HUES64 (cell line): ENCODE data around the gene TSPAN13.
"Not testable (repeated sequence)": the region's sequence is repeated elsewhere in the genome, so short reads cannot be mapped to it uniquely, and the experiment has no call there.

ENCODE experiments used
- H3K27ac ChIP-seq: 2 replicates; pipeline ENCODE4 v1.7.0; 2013; ENCODE audit warnings: low read depth, low read length, inconsistent platforms
- H3K27me3 ChIP-seq: 2 replicates; pipeline ENCODE4 v1.6.1; 2013; ENCODE audit warnings: mild to moderate bottlenecking, low read length; ENCODE audit not compliant: insufficient read depth
- H3K36me3 ChIP-seq: 2 replicates; pipeline ENCODE4 v1.6.1; 2013; ENCODE audit warnings: mild to moderate bottlenecking, low read length; ENCODE audit not compliant: insufficient read depth
- H3K4me1 ChIP-seq: 2 replicates; pipeline ENCODE4 v1.6.1; 2013; ENCODE audit warnings: mild to moderate bottlenecking, low read length, moderate library complexity; ENCODE audit not compliant: insufficient read depth
- H3K4me3 ChIP-seq: 2 replicates; pipeline ENCODE4 v1.5.1; 2013; ENCODE audit warnings: mild to moderate bottlenecking, low read length, moderate library complexity
- H3K9ac ChIP-seq: 2 replicates; pipeline ENCODE4 v1.6.1; 2013; ENCODE audit warnings: mild to moderate bottlenecking, low read depth, low read length
- H3K9me3 ChIP-seq: 2 replicates; pipeline ENCODE4 v1.6.1; 2013; ENCODE audit warnings: low read depth, low read length; ENCODE audit not compliant: insufficient read depth
- WGBS: fragments of 150-250, 120-280 bp; methylation state at CpG from one replicate; pipeline ENCODE4 v1.1.7; 2013; ENCODE audit warnings: missing lambda C conversion rate; 5-methylcytosine and 5-hydroxymethylcytosine counted together

TSPAN13 gene

DNA sequence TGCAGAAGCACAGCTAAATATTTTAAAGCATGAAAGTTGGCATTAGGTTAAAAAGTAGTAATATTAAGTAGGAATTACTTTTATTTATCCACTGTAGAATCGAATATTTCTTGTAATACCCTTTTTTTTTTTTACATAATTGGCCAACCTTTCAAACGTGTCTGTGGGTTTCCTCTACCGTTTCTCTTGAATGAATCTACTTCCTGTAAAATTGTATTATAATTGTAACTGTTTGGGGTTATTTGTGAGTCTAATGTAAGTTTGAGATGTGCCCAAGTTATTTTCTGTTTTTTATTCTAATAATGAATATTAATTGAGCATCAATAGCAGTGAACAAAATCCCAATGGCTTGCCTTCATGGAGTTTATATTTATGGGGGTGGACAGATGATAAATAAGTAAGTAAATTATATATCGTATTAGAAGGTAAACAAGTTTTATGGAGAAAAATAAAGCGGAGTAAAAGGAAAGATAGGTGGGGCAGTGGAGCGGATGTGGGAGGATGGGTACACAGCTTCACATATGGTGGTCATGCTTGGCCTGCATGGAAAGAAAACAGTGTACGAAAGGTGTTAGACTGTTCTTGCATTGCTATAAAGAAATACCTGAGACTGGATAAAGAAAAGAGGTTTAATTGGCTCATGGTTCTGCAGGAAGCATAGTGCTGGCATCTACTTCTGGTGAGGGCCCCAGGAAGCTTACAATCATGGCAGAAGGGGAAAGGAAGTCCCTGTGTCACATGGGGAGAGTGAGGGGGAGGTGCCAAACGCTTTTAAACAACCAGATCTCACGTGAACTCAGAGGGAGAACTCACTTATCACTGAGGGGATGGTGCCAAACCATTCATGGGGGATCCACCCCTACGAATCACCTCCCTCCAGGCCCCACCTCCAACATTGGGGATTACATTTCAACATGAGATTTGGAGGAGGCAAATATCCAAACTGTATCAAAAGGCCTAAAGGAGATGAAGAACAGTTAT, 5.4 kb downstream of the TSPAN13 start:
- peaks cover 18% of the 10 kb centered on the region for H3K27me3 ChIP-seq
- H3K27ac ChIP-seq: no peak overlapping the region
- H3K9ac ChIP-seq: no peak overlapping the region
- H3K9me3 ChIP-seq: no peaks in the 10 kb centered on the region
- peaks cover 9% of the 10 kb centered on the region; the same call in 1 of the 2 replicates for H3K4me1 ChIP-seq
- 91% methylated on average over 9 of the region's 10 CpGs for WGBS
- no peak overlapping the region for H3K4me3 ChIP-seq
- no peaks in the 10 kb centered on the region for H3K36me3 ChIP-seq

DNA sequence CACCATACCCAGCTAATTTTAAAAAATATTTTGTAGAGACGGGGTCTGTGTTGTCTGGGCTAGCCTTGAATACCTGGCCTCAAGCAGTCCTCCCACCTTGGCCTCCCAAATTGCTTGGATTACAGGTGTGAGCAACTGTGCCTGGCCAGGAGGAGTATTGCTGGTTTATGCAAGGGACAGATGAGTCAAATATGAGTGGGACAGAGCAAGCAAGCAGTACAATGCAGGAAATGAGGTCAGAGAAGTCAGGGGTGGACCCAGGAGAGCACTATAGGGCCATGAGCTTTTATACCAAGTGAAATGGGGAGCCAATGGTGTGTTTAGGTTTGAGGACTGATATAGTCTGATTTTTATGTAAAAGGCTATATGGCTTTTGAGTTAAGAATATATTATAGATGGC, 6.3 kb downstream of the TSPAN13 start:
- peaks cover 6% of the 10 kb centered on the region; the same call in 1 of the 2 replicates for H3K4me1 ChIP-seq
- no peak overlapping the region for H3K4me3 ChIP-seq

DNA sequence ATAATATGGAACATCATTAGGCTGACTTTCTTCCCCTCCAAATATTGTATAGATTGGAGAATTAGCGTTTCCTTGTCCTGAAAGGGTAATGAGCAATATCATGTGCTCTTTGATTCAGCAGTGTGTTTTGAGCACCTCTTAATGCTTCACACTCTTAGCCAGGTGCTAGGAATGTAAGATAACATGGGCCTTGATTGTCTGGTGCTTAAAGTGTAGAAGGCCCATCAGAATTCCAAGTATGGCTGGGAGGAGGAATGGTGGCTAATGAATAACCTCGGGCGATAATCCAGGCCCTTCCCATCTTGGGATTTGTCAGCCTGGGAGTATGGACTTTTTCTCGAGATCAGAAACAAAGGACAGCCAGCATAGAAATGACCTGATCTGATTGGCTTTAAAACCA, 8.6 kb downstream of the TSPAN13 start:
- Histone ChIP-seq H3K27me3 (no peaks in the 10 kb centered on the region), H3K36me3 (no peaks in the 10 kb centered on the region), H3K9ac (no peak overlapping the region), H3K27ac (no peak overlapping the region), H3K9me3 (no peaks in the 10 kb centered on the region), H3K4me3 (no peak overlapping the region), H3K4me1 (no peaks in the 10 kb centered on the region)
- 91% methylated on average over 4 of the region's 4 CpGs for WGBS

More for the DNA sequence above, 6.3 kb downstream of the TSPAN13 start:
- no peak overlapping the region for H3K9ac ChIP-seq
- H3K27me3 ChIP-seq: peaks cover 12% of the 10 kb centered on the region
- H3K9me3 ChIP-seq: no peaks in the 10 kb centered on the region
- 100% methylated on average over 1 of the region's 1 CpG for WGBS
- H3K27ac ChIP-seq: no peak overlapping the region
- H3K36me3 ChIP-seq: no peaks in the 10 kb centered on the region

DNA sequence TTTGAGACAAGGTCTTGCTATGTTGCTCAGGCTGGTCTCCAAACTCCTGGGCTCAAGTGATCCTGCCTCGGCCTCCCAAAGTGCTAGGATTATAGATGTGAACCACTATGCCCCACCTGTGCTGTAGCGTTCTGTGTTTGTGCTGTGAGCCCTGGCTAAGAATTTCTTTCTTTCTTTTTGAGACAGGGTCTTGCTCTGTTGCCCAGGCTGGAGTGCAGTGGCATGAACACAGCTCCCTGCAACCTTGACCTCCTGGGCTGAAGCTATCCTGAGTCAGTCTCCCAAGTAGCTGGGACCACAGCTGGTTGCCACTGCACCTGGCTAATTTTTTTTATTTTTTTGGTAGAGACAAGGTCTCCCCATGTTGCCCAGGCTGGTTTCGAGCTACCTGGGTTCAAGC, 11.4 kb downstream of the TSPAN13 start:
- Histone ChIP-seq H3K27me3 (no peaks in the 10 kb centered on the region), H3K36me3 (no peaks in the 10 kb centered on the region), H3K4me1 (no peaks in the 10 kb centered on the region), H3K9me3 (0 out of 2 replicates have a peak, but pooled peaks cover 3% of the 10 kb centered on the region), H3K4me3 (no peak overlapping the region), H3K9ac (no peak overlapping the region), H3K27ac (no peak overlapping the region)
- WGBS: 92% methylated on average over 3 of the region's 3 CpGs

DNA sequence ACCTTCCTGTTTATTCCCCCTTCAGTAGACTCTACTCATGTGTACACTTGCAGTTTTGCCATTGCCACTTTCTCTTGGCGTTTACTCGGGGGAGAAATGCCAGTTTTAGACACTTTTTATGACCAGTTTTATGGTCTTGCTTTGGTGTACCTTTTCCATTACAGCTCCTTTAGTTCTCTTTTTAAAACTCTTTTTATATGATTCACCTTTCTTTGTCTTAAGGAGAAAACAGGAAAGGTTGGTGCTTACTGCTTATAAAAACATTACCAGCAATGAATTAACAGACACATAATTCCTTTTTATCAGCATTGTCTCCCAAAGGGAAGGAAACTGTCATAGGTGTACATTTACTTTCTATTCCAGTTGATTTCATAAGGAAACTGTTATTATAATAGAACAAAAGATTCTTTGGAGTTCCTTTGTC, 11.9 kb downstream of the TSPAN13 start:
- no peaks in the 10 kb centered on the region for H3K27me3 ChIP-seq
- H3K4me3 ChIP-seq: no peak overlapping the region
- H3K36me3 ChIP-seq: no peaks in the 10 kb centered on the region
- 99% methylated on average over 2 of the region's 2 CpGs for WGBS
- peaks cover under 1% of the 10 kb centered on the region; the same call in 1 of the 2 replicates for H3K4me1 ChIP-seq
- H3K27ac ChIP-seq: no peak overlapping the region
- H3K9me3 ChIP-seq: 0 out of 2 replicates have a peak, but pooled peaks cover 3% of the 10 kb centered on the region
- H3K9ac ChIP-seq: no peak overlapping the region

DNA sequence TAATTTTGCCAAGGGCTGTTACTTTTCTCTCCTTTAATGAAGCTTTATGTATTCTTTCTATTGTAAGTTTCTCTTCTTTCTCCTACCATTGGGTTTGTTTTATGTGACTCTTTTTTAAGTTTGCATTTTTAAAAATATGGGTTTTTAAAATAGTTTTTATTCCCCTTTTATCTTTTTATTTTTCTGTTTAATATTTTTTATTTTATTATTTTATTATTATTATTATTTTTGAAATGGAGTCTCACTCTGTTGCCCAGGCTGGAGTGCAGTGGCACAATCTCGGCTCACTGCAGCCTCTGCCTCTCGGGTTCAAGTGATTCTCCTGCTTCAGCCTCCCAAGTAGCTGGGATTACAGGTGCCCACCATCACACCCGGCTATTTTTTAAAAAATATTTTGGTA, 16.4 kb downstream of the TSPAN13 start:
- not testable (repeated sequence) for H3K27ac ChIP-seq, H3K9me3 ChIP-seq, H3K27me3 ChIP-seq, H3K36me3 ChIP-seq, H3K4me1 ChIP-seq, H3K4me3 ChIP-seq, H3K9ac ChIP-seq
- WGBS: 98% methylated on average over 3 of the region's 3 CpGs

DNA sequence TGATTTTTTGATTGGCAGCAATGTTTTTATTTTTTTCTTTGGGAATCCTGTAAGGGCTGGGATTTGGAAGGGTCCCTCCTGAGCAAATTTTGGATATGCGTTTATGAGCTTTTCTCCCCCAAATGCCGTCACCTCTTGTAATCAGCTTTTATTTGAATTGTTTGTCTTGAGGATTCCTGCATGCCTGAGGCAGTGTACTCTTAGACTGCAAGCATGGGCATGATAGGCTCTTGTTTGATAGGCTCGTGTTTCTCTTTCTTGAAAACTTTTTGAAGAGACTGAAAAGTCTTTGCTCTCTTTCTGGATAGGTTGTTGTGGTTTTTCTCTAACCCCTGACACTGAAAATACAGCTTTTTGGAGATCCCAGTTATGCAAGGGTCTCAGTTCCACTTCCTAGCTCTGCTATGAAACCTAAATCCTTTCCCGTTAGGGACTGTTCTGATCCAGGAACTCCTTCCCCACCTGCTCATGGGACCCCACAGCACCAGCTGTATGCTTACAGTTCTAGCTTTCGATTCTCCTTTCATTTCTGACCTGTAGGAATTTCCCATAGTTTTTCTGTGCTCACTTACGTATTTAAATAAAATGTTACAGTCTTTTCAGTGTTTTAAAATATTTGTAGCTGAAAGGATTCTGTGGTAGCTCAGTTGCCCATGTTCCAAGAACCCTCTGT, 17.2 kb downstream of the TSPAN13 start:
- H3K4me3 ChIP-seq: no peak overlapping the region
- 80% methylated on average over 5 of the region's 6 CpGs for WGBS
- H3K4me1 ChIP-seq: peaks cover 13% of the 10 kb centered on the region; the same call in 1 of the 2 replicates
- H3K36me3 ChIP-seq: no peaks in the 10 kb centered on the region
- H3K9ac ChIP-seq: no peak overlapping the region
- no peaks in the 10 kb centered on the region for H3K27me3 ChIP-seq
- 0 out of 2 replicates have a peak, but pooled peaks cover 3% of the 10 kb centered on the region for H3K9me3 ChIP-seq
- no peak overlapping the region for H3K27ac ChIP-seq

DNA sequence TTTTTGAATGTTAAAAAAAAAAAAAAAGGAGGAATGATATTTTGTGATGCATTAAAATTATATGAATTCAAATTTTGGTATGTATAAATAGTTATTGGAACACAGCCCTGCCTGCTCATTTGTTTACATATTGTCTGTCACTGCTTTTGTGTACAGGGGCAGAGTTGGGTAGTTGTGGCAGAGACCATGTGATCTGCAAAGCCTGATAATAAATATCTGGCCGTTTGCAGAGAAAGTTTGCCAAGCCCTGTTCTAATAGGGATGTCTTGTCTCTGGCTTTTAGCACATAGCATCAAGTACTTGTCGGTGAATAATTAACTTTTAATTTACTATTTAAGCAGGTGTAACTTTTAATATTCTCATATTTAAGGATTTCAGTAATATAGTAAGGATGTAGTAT, 19.8 kb downstream of the TSPAN13 start:
- Histone ChIP-seq H3K4me1 (peaks cover 24% of the 10 kb centered on the region), H3K36me3 (no peaks in the 10 kb centered on the region), H3K27ac (no peak overlapping the region), H3K9ac (no peak overlapping the region), H3K9me3 (0 out of 2 replicates have a peak, but pooled peaks cover 3% of the 10 kb centered on the region), H3K4me3 (no peak overlapping the region), H3K27me3 (no peaks in the 10 kb centered on the region)
- WGBS: 76% methylated on average over 1 of the region's 2 CpGs

DNA sequence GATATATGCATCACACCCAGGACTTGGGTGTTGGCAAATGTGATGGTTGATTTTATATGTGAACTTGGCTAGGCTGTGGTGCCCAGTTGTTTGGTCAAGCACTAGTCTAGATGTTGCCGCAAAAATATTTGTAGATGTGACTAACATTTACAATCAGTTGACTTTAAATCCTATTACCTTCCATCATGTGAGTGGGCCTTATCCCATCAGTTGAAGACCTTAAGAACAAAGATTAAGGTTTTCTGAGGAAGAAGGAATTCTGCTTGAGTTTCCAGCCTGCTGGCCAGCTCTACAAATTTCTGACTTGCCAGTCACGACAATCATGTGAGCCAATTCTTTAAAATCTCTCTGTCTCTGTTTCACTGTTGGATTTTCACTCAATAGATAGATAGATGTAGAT, 20.3 kb downstream of the TSPAN13 start:
- WGBS: 100% methylated on average over 1 of the region's 2 CpGs

DNA sequence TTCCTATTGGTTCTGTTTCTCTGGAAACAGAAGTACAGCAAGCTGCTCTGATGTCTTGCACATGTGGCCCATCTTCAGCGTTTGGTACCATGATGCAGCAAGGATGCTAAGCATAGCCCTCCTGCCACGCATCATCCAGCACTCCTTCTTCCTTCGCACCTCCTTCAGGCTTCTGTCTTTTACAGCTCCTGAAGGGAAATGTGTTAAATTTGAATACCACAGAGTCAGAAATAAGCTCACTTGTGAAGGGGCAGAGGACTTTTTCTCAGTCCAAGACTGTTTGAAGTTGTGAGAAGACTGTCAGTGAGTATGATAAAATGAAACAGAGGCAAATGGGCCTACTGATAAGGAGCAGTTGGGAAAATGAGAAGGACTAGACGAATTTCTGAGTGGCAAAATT, 20.7 kb downstream of the TSPAN13 start:
- Histone ChIP-seq H3K36me3 (no peaks in the 10 kb centered on the region), H3K27me3 (no peaks in the 10 kb centered on the region), H3K27ac (no peak overlapping the region), H3K4me1 (peaks cover 33% of the 10 kb centered on the region), H3K9ac (no peak overlapping the region), H3K9me3 (no peaks in the 10 kb centered on the region), H3K4me3 (no peak overlapping the region)
- WGBS: 90% methylated on average over 4 of the region's 4 CpGs

More for the DNA sequence above, 20.3 kb downstream of the TSPAN13 start:
- H3K27me3 ChIP-seq: no peaks in the 10 kb centered on the region
- H3K27ac ChIP-seq: no peak overlapping the region
- peaks cover 30% of the 10 kb centered on the region for H3K4me1 ChIP-seq
- no peak overlapping the region for H3K9ac ChIP-seq
- no peak overlapping the region for H3K4me3 ChIP-seq
- no peaks in the 10 kb centered on the region for H3K36me3 ChIP-seq
- H3K9me3 ChIP-seq: no peaks in the 10 kb centered on the region

DNA sequence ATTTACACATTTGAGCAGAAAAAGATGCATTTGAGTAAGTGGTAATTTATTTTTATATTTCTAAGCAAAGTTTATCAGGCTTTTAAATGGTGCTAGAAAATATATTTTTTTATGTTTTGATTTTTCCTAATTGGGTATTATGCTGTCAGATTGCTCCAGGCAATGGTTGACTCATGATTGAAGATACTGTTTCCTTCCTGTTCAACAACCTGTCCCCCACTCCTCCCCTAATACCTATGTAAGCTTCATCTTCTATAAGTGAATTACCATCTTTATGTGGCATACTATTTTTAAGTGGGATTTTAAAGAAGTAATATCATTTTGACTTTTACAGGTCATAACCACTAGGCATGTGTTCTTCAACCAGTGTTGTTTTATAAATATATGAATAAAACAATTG, 21.4 kb downstream of the TSPAN13 start:
- no peaks in the 10 kb centered on the region for H3K9me3 ChIP-seq
- no peaks in the 10 kb centered on the region for H3K36me3 ChIP-seq
- no peaks in the 10 kb centered on the region for H3K27me3 ChIP-seq
- H3K4me1 ChIP-seq: peaks cover 33% of the 10 kb centered on the region
- no peak overlapping the region for H3K9ac ChIP-seq
- no peak overlapping the region for H3K4me3 ChIP-seq
- H3K27ac ChIP-seq: no peak overlapping the region
